ENCODE data around the gene TMIE.

DNA sequence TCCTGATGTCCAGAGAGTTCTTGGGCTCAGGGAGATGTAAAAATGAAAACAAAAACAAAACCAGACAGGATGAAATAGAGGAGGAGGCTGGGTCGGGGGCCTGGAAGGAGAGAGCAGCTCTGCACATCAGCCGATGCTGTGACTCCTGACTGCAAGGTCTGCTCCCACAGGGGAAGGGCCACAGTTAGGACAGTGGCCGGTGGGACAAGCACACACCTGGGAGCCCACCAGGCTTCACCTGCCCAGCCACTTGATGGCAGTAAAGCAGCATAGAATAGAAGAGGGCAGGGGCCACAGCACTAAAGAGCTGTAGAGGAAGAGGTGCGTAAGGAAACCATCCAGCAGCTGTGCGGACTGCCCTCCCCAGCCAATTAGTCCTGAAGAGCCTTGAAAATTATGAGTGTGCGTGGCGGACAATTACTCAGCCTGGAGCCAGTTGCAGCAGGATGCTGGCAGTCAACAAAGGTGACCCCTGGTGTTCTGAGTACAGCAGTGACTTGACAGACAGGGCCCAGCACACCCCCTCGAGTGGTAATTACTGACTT is 37.5 kb upstream of the TMIE start:
- TF ChIP-seq, protein P1, sequence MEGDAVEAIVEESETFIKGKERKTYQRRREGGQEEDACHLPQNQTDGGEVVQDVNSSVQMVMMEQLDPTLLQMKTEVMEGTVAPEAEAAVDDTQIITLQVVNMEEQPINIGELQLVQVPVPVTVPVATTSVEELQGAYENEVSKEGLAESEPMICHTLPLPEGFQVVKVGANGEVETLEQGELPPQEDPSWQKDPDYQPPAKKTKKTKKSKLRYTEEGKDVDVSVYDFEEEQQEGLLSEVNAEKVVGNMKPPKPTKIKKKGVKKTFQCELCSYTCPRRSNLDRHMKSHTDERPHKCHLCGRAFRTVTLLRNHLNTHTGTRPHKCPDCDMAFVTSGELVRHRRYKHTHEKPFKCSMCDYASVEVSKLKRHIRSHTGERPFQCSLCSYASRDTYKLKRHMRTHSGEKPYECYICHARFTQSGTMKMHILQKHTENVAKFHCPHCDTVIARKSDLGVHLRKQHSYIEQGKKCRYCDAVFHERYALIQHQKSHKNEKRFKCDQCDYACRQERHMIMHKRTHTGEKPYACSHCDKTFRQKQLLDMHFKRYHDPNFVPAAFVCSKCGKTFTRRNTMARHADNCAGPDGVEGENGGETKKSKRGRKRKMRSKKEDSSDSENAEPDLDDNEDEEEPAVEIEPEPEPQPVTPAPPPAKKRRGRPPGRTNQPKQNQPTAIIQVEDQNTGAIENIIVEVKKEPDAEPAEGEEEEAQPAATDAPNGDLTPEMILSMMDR (conservative IDR thresholded peaks at IDR 0.05): no peak; the same call in 1 of the 2 replicates
- TF ChIP-seq ZFX (IDR thresholded peaks at IDR 0.05): no peak

Measured in C4-2B (cell line).